Measurements from ENCODE around the gene ARHGEF17. TPM values are rescaled to one million over a fixed set of nuclear protein-coding genes. Genes with fewer than 3 reads are reported as not detected.

ARHGEF17 gene
- total and polyA plus RNA-seq, 2 of the 8 experiments (the other 6 are each of a cell fraction or from before 2014, with no cell fraction given): 11.3 to 14.6 TPM

GRCh38 chr11:73277467-73277866 is 30.6 kb upstream of the ARHGEF17 start:
- H3K23ac ChIP-seq (ENCODE audit: insufficient read length): no peak overlapping the region
- H3K9ac ChIP-seq (replicated peaks in 1 of 4; ENCODE audit: extremely low read depth in 1 of 4, low read depth in 3 of 4, low read length in 3 of 4): no peak overlapping the region
- 84% methylated on average over 3 of the region's 3 CpGs; no CpG with 5 or more reads in 1 of the 2 experiments for WGBS, 2 experiments (ENCODE audit: extremely low coverage in 1 of 2, insufficient coverage in 1 of 2, insufficient read length in 1 of 2, insufficient replicate concordance in 2 of 2, low coverage in 1 of 2, low lambda C conversion rate in 2 of 2, missing lambda C conversion rate in 1 of 2)
- H3K27ac ChIP-seq (ENCODE audit: low read depth, low read length): no peak overlapping the region
- H3K18ac ChIP-seq (ENCODE audit: extremely low read depth, low read length): no peak overlapping the region
- H4K8ac ChIP-seq (ENCODE audit: extremely low read depth, insufficient read depth, low read length): no peak overlapping the region
- H2BK5ac ChIP-seq (ENCODE audit: low read depth, low read length): no peak overlapping the region
- no peak overlapping the region for H3K4me3 ChIP-seq (ENCODE audit: extremely low read depth in 1 of 4, insufficient read depth in 2 of 4, low read depth in 3 of 4, low read length in 4 of 4)
- H4K20me1 ChIP-seq (replicated peaks in 1 of 2; ENCODE audit: control insufficient read depth in 1 of 2, insufficient read depth in 2 of 2, low read length in 2 of 2): no peaks in the 10 kb centered on the region
- peaks cover 0 to under 1% (median 0%) of the 10 kb centered on the region in 4 experiments; a peak in 3 of 7 replicates for H3K4me1 ChIP-seq (replicated peaks in 1 of 4; ENCODE audit: control insufficient read depth in 3 of 4, insufficient read depth in 4 of 4, low read length in 3 of 4)
- H2BK20ac ChIP-seq (ENCODE audit: low read length): no peak overlapping the region
- H2BK120ac ChIP-seq (replicated peaks; ENCODE audit: low read depth, low read length): no peak overlapping the region
- H3K79me1 ChIP-seq (ENCODE audit: low read depth, low read length): no peaks in the 10 kb centered on the region
- no peak overlapping the region for H4K5ac ChIP-seq (ENCODE audit: insufficient read length, low read depth, low read length)
- H2AK5ac ChIP-seq (ENCODE audit: low read depth, low read length): no peak overlapping the region
- H3K23me2 ChIP-seq (ENCODE audit: low read depth, low read length): no peaks in the 10 kb centered on the region
- H3K4me2 ChIP-seq (ENCODE audit: insufficient read depth in 1 of 2, low read depth in 2 of 2, low read length in 2 of 2): no peak overlapping the region
- H3K79me2 ChIP-seq (ENCODE audit: control insufficient read depth in 1 of 2, insufficient read depth in 2 of 2, low read length in 2 of 2): no peaks in the 10 kb centered on the region
- H3K9me3 ChIP-seq (ENCODE audit: insufficient read depth in 2 of 2, low read depth in 1 of 2, low read length in 1 of 2): no peaks in the 10 kb centered on the region
- H2BK15ac ChIP-seq (ENCODE audit: low read length): no peak overlapping the region
- CTCF ChIA-PET (ENCODE audit: partially characterized antibody): interaction anchor here (0.7 to 1.9 kb wide), 5 partner anchors 11 to 671 kb away, joined by 3 to 5 read pairs (median 3); no protein-coding TSS in a partner anchor
- no peak overlapping the region for H2AFZ ChIP-seq (ENCODE audit: low read length)
- H3K27me3 ChIP-seq (replicated peaks in 1 of 4; ENCODE audit: control insufficient read depth in 3 of 4, extremely low read depth in 1 of 4, insufficient read depth in 3 of 4, low read length in 3 of 4): no peaks in the 10 kb centered on the region; a peak in 1 of 7 replicates
- no peaks in the 10 kb centered on the region for H3K36me3 ChIP-seq (ENCODE audit: control insufficient read depth in 2 of 4, insufficient read depth in 4 of 4, low read length in 3 of 4)
- no peak overlapping the region for H3K14ac ChIP-seq (ENCODE audit: insufficient read length)
- no peak overlapping the region for H3K4ac ChIP-seq (replicated peaks; ENCODE audit: insufficient read length, low read depth, low read length)
- POLR2A ChIA-PET (ENCODE audit: partially characterized antibody): interaction anchor here (0.6 kb wide), 1 partner anchor 16 kb away, joined by 3 read pairs; no protein-coding TSS in a partner anchor
- no peak overlapping the region for H2BK12ac ChIP-seq (ENCODE audit: low read depth, low read length)
- H3K56ac ChIP-seq (replicated peaks; ENCODE audit: insufficient read length, low read depth, low read length): no peak overlapping the region
- H4K91ac ChIP-seq (replicated peaks; ENCODE audit: insufficient read length, low read length): no peak overlapping the region
- FAIRE-seq (no peak), DNase-seq (ENCODE audit: low read depth in 1 of 2, low spot score in 2 of 2) (no peak)
- TF ChIP-seq KDM1A (IDR thresholded peaks at IDR 0.05; ENCODE audit: borderline replicate concordance, low read length) (no peak), SRF (IDR thresholded peaks at IDR 0.05; ENCODE audit: low read depth, low read length) (no peak), ASH2L (IDR thresholded peaks at IDR 0.05; ENCODE audit: low read length) (no peak), SAP30 (IDR thresholded peaks at IDR 0.05; ENCODE audit: insufficient read depth, insufficient replicate concordance, low read length) (no peak), POLR2A (IDR thresholded peaks at IDR 0.05; ENCODE audit: control extremely low read depth in 1 of 2, low read depth in 2 of 2, low read length in 2 of 2) (no peak), CBX5 (IDR thresholded peaks at IDR 0.05; ENCODE audit: low read depth, low read length) (no peak)

Data from H1 (cell line).